DMS153 treated with DMSO at 0.1 percent for 48 hours (cell line): ENCODE measurements around the gene MMP24OS.
"Not testable (repeated sequence)": the region's sequence is repeated elsewhere in the genome, so short reads cannot be mapped to it uniquely, and the experiment has no call there.

Experiments used
- DNase-seq: peaks from one replicate; lab custom pipeline; 2025; ENCODE audit not compliant: unreplicated experiment; lab: John Stamatoyannopoulos, UW

MMP24OS gene

GRCh38 chr20:35276408-35276807 is 1.5 kb downstream of the MMP24OS start:
- no peak for DNase-seq

GRCh38 chr20:35275741-35276251 is 2.1 kb downstream of the MMP24OS start:
- DNase-seq, result no peak

- no peak for DNase-seq
Observed at GRCh38 chr20:35274172-35275092, 3.5 kb downstream of the MMP24OS start.

- no peak for DNase-seq
Observed at GRCh38 chr20:35273449-35274171, 4.3 kb downstream of the MMP24OS start.

- no peak for DNase-seq
Observed at GRCh38 chr20:35271904-35272303, 6.0 kb downstream of the MMP24OS start.

GRCh38 chr20:35271073-35271882 is 6.6 kb downstream of the MMP24OS start:
- DNase-seq, result no peak

- no peak for DNase-seq
Observed at GRCh38 chr20:35270021-35270902, 7.7 kb downstream of the MMP24OS start.

- DNase-seq, result no peak
Observed at GRCh38 chr20:35269055-35269781, 8.7 kb downstream of the MMP24OS start.

- no peak for DNase-seq
Observed at GRCh38 chr20:35267092-35267491, 10.8 kb downstream of the MMP24OS start.

- DNase-seq, result no peak
Observed at GRCh38 chr20:35264755-35265154, 13.2 kb downstream of the MMP24OS start.

- DNase-seq, result no peak
Observed at GRCh38 chr20:35263532-35264341, 14.2 kb downstream of the MMP24OS start.

- not testable (repeated sequence) for DNase-seq
Observed at GRCh38 chr20:35262731-35263531, 15.0 kb downstream of the MMP24OS start.

- not testable (repeated sequence) for DNase-seq
Observed at GRCh38 chr20:35262321-35262720, 15.6 kb downstream of the MMP24OS start.

- no peak for DNase-seq
Observed at GRCh38 chr20:35260426-35260825, 17.5 kb downstream of the MMP24OS start.

- DNase-seq, result no peak
Observed at GRCh38 chr20:35257175-35257909, 20.6 kb downstream of the MMP24OS start.

- no peak for DNase-seq
Observed at GRCh38 chr20:35254448-35254999, 23.4 kb downstream of the MMP24OS start.

GRCh38 chr20:35253010-35253409 is 24.9 kb downstream of the MMP24OS start:
- DNase-seq, result no peak
